OCI-LY7 (cell line): ENCODE measurements around the gene GPX3. TPM values are rescaled to one million over a fixed set of nuclear protein-coding genes. Genes with fewer than 3 reads are reported as not detected.

Source experiments
- BruUV-seq: library from RNA; stranded (reverse); fragments of 400-500 nt; replicated peaks from 2 replicates; lab custom pipeline; 2021; lab: Mats Ljungman, UMichigan
- CTCF ChIA-PET: fragments of 300-600 bp; sonication (Branson Sonifier 250); formaldehyde crosslinking; loops from one replicate; lab custom pipeline; 2022; ENCODE audit warnings: antibody characterized with exemption; ENCODE audit not compliant: unreplicated experiment; lab: Charles Lee
- POLR2A ChIA-PET: fragments of 300-600 bp; sonication (Branson Sonifier 250); formaldehyde crosslinking; loops from one replicate; lab custom pipeline; 2022; ENCODE audit warnings: antibody characterized with exemption; lab: Charles Lee
- DNase-seq: peaks from one replicate; pipeline ENCODE4 v3.0.0-alpha.2; 2015; ENCODE audit warnings: low spot score
- H2AFZ ChIP-seq: fragments of 200-600 bp; sonication (generic), shearing (Covaris generic); 2 replicates; pipeline ENCODE4 v1.6.1; 2014; ENCODE audit warnings: mild to moderate bottlenecking, antibody characterized with exemption, low read length, moderate library complexity
- H3K27ac ChIP-seq: fragments of 200-600 bp; sonication (generic); 2 replicates; pipeline ENCODE4 v1.5.1; 2014; ENCODE audit warnings: mixed run types, low read depth, mild to moderate bottlenecking, moderate library complexity, low read length, inconsistent platforms; ENCODE audit not compliant: poor library complexity, severe bottlenecking
- H3K36me3 ChIP-seq: fragments of 200-600 bp; sonication (generic); 2 replicates; pipeline ENCODE4 v1.6.1; 2014; ENCODE audit warnings: mild to moderate bottlenecking, antibody characterized with exemption, low read length, moderate library complexity, mixed read lengths; ENCODE audit not compliant: insufficient read depth
- H3K4me1 ChIP-seq: fragments of 200-600 bp; sonication (generic); 2 replicates; pipeline ENCODE4 v1.5.1; 2014; ENCODE audit warnings: mild to moderate bottlenecking, low read length; ENCODE audit not compliant: insufficient read depth, poor library complexity, severe bottlenecking
- H3K4me2 ChIP-seq: fragments of 200-600 bp; sonication (generic); 2 replicates; pipeline ENCODE4 v1.6.1; 2014; ENCODE audit warnings: mild to moderate bottlenecking, low read length
- H3K4me3 ChIP-seq: fragments of 200-600 bp; sonication (generic); 2 replicates; pipeline ENCODE4 v1.5.1; 2014; ENCODE audit warnings: mild to moderate bottlenecking, low read depth, low read length; ENCODE audit not compliant: poor library complexity, severe bottlenecking
- H3K79me2 ChIP-seq: fragments of 200-600 bp; sonication (generic); 2 replicates; pipeline ENCODE4 v1.6.1; 2016; ENCODE audit warnings: low read depth, mild to moderate bottlenecking, low read length, moderate library complexity, mixed read lengths; ENCODE audit not compliant: insufficient read depth
- H3K9me2 ChIP-seq: fragments of 200-600 bp; sonication (generic); 2 replicates; pipeline ENCODE4 v1.6.1; 2016; ENCODE audit warnings: mild to moderate bottlenecking, low read length, mixed read lengths; ENCODE audit not compliant: insufficient read depth
- H3K9me3 ChIP-seq: fragments of 200-600 bp; sonication (generic); 2 replicates; pipeline ENCODE4 v1.6.1; 2014; ENCODE audit warnings: mild to moderate bottlenecking, mixed run types, low read length, mixed read lengths
- H4K20me1 ChIP-seq: fragments of 200-600 bp; sonication (generic); 2 replicates; pipeline ENCODE4 v1.6.1; 2014; ENCODE audit warnings: mild to moderate bottlenecking, antibody characterized with exemption, low read length, moderate library complexity, mixed read lengths; ENCODE audit not compliant: insufficient read depth
- CTCF ChIP-seq: fragments of 200-600 bp; sonication (generic); conservative IDR thresholded peaks from 2 replicates; pipeline ENCODE4 v1.5.1; 2014; ENCODE audit warnings: mild to moderate bottlenecking, antibody characterized with exemption, low read length, moderate library complexity, mixed read lengths
- EZH2phosphoT487 ChIP-seq: fragments of 200-600 bp; sonication (generic); IDR thresholded peaks from 2 replicates; pipeline ENCODE4 v1.6.1; 2018; ENCODE audit warnings: low read depth, borderline replicate concordance, mild to moderate bottlenecking, mixed run types, antibody characterized with exemption, low read length, moderate library complexity, mixed read lengths
- intact Hi-C: fragments of 100-400 bp; cut with micrococcal nuclease; formaldehyde crosslinking; loops from one replicate; pipeline ENCODE4 v1.10.0; 2022; ENCODE audit not compliant: unreplicated experiment
- total RNA-seq, 2 experiments: library from RNA; depleted of rRNA in 1 of 2; stranded (reverse); fragments of >200 nt in 1 of 2; shearing (Covaris generic) in 1 of 2; gene quantifications; 2 replicates each; pipeline ENCODE4 v1.2.3, GENCODE V29; 2014 to 2022

GPX3 gene
- total RNA-seq, 2 experiments from 2014 or later, result not detected

GRCh38 chr5:151004499-151004898 lies 15.9 kb upstream of the GPX3 start:
- Histone ChIP-seq H2AFZ (no peak overlapping the region), H3K27ac (no peak overlapping the region), H3K4me1 (no peaks in the 10 kb centered on the region), H3K9me3 (no peaks in the 10 kb centered on the region), H3K36me3 (no peaks in the 10 kb centered on the region), H3K4me3 (no peak overlapping the region), H3K79me2 (no peaks in the 10 kb centered on the region), H3K9me2 (no peaks in the 10 kb centered on the region), H3K4me2 (no peak overlapping the region), H4K20me1 (no peaks in the 10 kb centered on the region)
- ChIA-PET POLR2A (interaction anchor here (0.6 to 1.3 kb wide), 3 partner anchors 10 to 354 kb away, joined by 3 read pairs; no protein-coding TSS in a partner anchor), CTCF (no interaction called here)
- no TSS peak for BruUV-seq
- TF ChIP-seq CTCF (no peak), EZH2phosphoT487 (no peak)
- no peak for DNase-seq
- intact Hi-C loops, result no loop called here

DNA sequence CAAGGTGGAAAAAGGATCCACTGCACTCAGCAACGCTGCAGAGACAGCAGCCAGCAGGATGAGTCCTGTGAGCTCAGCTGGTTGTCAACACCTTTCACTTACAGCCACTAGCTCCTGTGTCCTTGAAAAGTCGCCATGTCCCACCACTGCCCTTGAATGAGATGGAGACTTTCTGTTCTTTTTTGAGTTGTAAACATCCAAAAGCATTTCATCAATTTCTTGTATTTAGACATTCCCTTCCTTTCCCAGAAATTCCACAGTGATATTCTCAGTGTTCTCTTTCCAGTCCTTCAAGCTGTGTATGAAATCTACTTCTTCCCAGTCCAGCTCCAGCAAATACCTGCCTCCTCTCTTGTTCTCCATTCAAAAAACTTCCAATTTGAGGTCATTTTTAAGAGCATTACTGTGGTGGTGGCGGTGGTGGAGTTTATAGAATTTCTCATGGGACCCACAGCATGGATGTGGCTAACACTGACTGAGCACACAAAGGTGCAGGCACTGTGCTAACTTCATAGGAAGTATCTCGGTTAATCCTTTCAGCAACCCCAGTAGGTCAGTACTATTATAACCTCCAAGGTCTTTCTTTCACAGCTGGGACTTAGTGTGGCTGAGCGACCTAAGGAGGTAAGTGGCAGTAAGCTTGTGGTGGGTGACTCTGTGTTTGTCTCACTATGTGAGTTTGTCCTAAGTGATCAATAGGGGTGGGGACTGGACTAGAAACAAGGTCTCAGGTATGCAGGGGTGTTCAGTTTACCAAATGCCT lies 15.0 kb upstream of the GPX3 start:
- Histone ChIP-seq H3K4me1 (no peaks in the 10 kb centered on the region), H3K27ac (no peak overlapping the region), H3K9me3 (no peaks in the 10 kb centered on the region), H3K4me3 (no peak overlapping the region), H3K36me3 (no peaks in the 10 kb centered on the region), H3K4me2 (no peak overlapping the region), H3K79me2 (no peaks in the 10 kb centered on the region), H2AFZ (no peak overlapping the region), H3K9me2 (no peaks in the 10 kb centered on the region), H4K20me1 (no peaks in the 10 kb centered on the region)
- intact Hi-C loops, result no loop called here
- TF ChIP-seq EZH2phosphoT487 (no peak), CTCF (no peak)
- no peak for DNase-seq
- POLR2A ChIA-PET, result interaction anchor here (1.3 kb wide), 1 partner anchor 9 kb away, joined by 3 read pairs; no protein-coding TSS in a partner anchor
- CTCF ChIA-PET, result no interaction called here
- BruUV-seq, result no TSS peak
